Measurements from ENCODE around the gene SEC61A2. TPM values are rescaled to one million over a fixed set of nuclear protein-coding genes. Genes with fewer than 3 reads are reported as not detected.

Gene SEC61A2
- total RNA-seq, 2 experiments from 2014 or later = 14.4 to 14.6 TPM

DNA sequence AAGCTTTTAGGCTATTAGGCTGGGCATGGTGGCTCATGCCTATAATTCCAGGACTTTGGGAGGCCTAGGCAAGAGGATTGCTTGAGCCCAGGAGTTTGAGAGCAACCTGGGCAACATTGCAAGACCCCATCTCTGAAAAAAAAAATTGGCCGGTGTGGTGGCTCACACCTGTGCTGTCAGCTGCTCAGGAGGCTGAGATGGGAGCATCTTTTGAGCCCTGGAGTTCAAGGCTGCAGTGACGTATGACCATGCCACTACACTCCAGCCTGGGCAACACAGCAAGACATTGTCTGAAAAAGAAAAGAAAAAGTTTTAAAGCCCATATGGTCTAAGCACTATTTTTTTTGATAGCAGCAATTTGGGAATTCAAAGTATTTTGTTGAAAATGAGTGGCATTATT lies 15.8 kb upstream of the SEC61A2 start:
- H3K4me3 Mint-ChIP-seq = no peak overlapping the region
- ChIA-PET CTCF (no interaction called here), POLR2A (no interaction called here)
- peak overlapping the region; percentile 73 for H3K27ac Mint-ChIP-seq
- intact Hi-C loops (cut with micrococcal nuclease) = loop anchor here (1.0 kb wide), 1 partner anchor 9 kb away; no protein-coding TSS in a partner anchor
- peaks cover 31% of the 10 kb centered on the region for H3K4me1 Mint-ChIP-seq (ENCODE audit: low read depth)
- peaks cover 25% of the 10 kb centered on the region for H3K36me3 Mint-ChIP-seq
- no peaks in the 10 kb centered on the region for H3K27me3 Mint-ChIP-seq
- H3K9me3 Mint-ChIP-seq = no peaks in the 10 kb centered on the region
- no peak for DNase-seq

DNA sequence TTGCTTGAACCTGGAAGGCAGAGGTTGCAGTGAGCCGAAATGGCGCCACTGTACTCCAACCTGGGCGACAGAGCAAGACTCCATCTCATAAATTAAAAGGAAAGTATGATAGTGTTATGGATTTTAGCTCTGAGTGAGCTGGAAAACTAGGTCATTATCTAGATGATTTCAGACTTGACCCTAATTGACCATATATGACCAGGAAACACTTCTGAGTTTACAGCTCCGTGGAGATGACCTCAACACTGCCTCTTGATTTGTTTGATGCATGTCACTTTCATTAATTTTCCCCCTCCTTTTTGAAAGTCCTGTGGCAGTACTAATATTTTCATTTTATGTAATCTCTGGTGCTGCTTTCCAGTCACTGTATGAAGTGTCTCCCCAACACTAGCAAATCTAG lies 7.8 kb upstream of the SEC61A2 start:
- intact Hi-C loops (cut with micrococcal nuclease) = loop anchor here (1.0 to 10.0 kb wide), 11 partner anchors 8 to 983 kb away; partner anchors contain the start of genes DHTKD1, NUDT5 and OPTN
- Mint-ChIP-seq H3K27me3 (no peaks in the 10 kb centered on the region), H3K9me3 (no peaks in the 10 kb centered on the region), H3K27ac (peak overlapping the region; percentile 97), H3K36me3 (peaks cover 38% of the 10 kb centered on the region), H3K4me1 (ENCODE audit: low read depth) (peaks cover 33% of the 10 kb centered on the region), H3K4me3 (peak overlapping the region; percentile 64)
- DNase-seq = no peak
- ChIA-PET POLR2A (interaction anchor here (1.7 to 1.8 kb wide), 2 partner anchors 55 to 80 kb away, joined by 3 to 9 read pairs; partner anchors contain the start of gene UPF2), CTCF (interaction anchor here (1.0 kb wide), 1 partner anchor 14 kb away, joined by 3 read pairs; no protein-coding TSS in a partner anchor)

- CTCF ChIA-PET = interaction anchor here (1.2 to 1.6 kb wide), 2 partner anchors 88 to 143 kb away, joined by 5 to 8 read pairs; partner anchors contain the start of gene UPF2
- DNase-seq = peak; percentile 57
- Mint-ChIP-seq H3K4me1 (ENCODE audit: low read depth) (peaks cover 29% of the 10 kb centered on the region), H3K4me3 (peak overlapping the region; percentile 83), H3K27ac (peak overlapping the region; percentile 52), H3K27me3 (no peaks in the 10 kb centered on the region), H3K36me3 (peaks cover 10% of the 10 kb centered on the region), H3K9me3 (no peaks in the 10 kb centered on the region)
- intact Hi-C loops (cut with micrococcal nuclease) = loop anchor here (2.0 kb wide), 1 partner anchor 62 kb away; the partner anchor contains the start of gene DHTKD1
- POLR2A ChIA-PET = interaction anchor here (1.2 kb wide), 1 partner anchor 87 kb away, joined by 5 read pairs; the partner anchor contains the start of gene UPF2
Observed at GRCh38 chr10:12130237-12130872, 878 bp downstream of the SEC61A2 start.

DNA sequence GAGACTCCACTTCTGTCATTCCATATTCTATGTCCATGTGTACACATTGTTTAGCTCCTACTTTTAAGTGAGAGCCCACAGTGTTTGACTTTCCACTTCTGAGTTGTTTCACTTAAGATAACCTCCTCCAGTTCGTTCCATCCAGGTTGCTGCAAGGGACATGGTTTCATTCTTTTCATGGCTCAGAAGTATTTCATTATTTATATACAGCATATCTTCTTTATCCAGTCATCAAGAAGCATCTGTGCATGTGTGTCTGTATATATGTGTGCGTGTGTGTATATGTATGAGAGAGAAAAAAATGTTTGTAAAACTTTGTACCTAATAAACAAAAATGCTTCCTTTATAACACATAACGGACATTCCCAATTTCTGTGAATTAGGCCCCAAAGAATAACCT lies 6.2 kb downstream of the SEC61A2 start:
- DNase-seq = no peak
- Mint-ChIP-seq H3K27me3 (no peaks in the 10 kb centered on the region), H3K9me3 (no peaks in the 10 kb centered on the region), H3K4me1 (ENCODE audit: low read depth) (peaks cover 12% of the 10 kb centered on the region), H3K36me3 (peaks cover 24% of the 10 kb centered on the region), H3K4me3 (no peak overlapping the region), H3K27ac (no peak overlapping the region)
- POLR2A ChIA-PET = no interaction called here
- intact Hi-C loops (cut with micrococcal nuclease) = no loop called here
- CTCF ChIA-PET = interaction anchor here (1.0 kb wide), 1 partner anchor 15 kb away, joined by 3 read pairs; no protein-coding TSS in a partner anchor

- intact Hi-C loops (cut with micrococcal nuclease) = no loop called here
- Mint-ChIP-seq H3K36me3 (peaks cover 39% of the 10 kb centered on the region), H3K27ac (no peak overlapping the region), H3K9me3 (no peaks in the 10 kb centered on the region), H3K4me1 (ENCODE audit: low read depth) (peaks cover 1% of the 10 kb centered on the region), H3K27me3 (no peaks in the 10 kb centered on the region), H3K4me3 (no peak overlapping the region)
- DNase-seq = no peak
- CTCF ChIA-PET = interaction anchor here (0.7 kb wide), 1 partner anchor 13 kb away, joined by 3 read pairs; no protein-coding TSS in a partner anchor
- POLR2A ChIA-PET = no interaction called here
Observed at GRCh38 chr10:12140038-12140437, 10.6 kb downstream of the SEC61A2 start.

- no peak for DNase-seq
- H3K4me1 Mint-ChIP-seq (ENCODE audit: low read depth) = no peaks in the 10 kb centered on the region
- peaks cover 43% of the 10 kb centered on the region for H3K36me3 Mint-ChIP-seq
- no peak overlapping the region for H3K4me3 Mint-ChIP-seq
- H3K27me3 Mint-ChIP-seq = no peaks in the 10 kb centered on the region
- no peaks in the 10 kb centered on the region for H3K9me3 Mint-ChIP-seq
- ChIA-PET CTCF (no interaction called here), POLR2A (no interaction called here)
- intact Hi-C loops (cut with micrococcal nuclease) = no loop called here
- no peak overlapping the region for H3K27ac Mint-ChIP-seq
Observed at GRCh38 chr10:12144538-12144937, 15.1 kb downstream of the SEC61A2 start.

GRCh38 chr10:12150163-12150562 lies 20.7 kb downstream of the SEC61A2 start:
- Mint-ChIP-seq H3K27me3 (no peaks in the 10 kb centered on the region), H3K4me3 (no peak overlapping the region), H3K27ac (no peak overlapping the region), H3K4me1 (ENCODE audit: low read depth) (no peaks in the 10 kb centered on the region), H3K9me3 (no peaks in the 10 kb centered on the region), H3K36me3 (peaks cover 26% of the 10 kb centered on the region)
- POLR2A ChIA-PET = no interaction called here
- DNase-seq = no peak
- intact Hi-C loops (cut with micrococcal nuclease) = no loop called here
- CTCF ChIA-PET = no interaction called here

- H3K9me3 Mint-ChIP-seq = no peaks in the 10 kb centered on the region
- peaks cover 15% of the 10 kb centered on the region for H3K36me3 Mint-ChIP-seq
- CTCF ChIA-PET = no interaction called here
- intact Hi-C loops (cut with micrococcal nuclease) = no loop called here
- no peaks in the 10 kb centered on the region for H3K27me3 Mint-ChIP-seq
- H3K4me3 Mint-ChIP-seq = no peak overlapping the region
- H3K27ac Mint-ChIP-seq = no peak overlapping the region
- no peaks in the 10 kb centered on the region for H3K4me1 Mint-ChIP-seq (ENCODE audit: low read depth)
- POLR2A ChIA-PET = no interaction called here
- no peak for DNase-seq
Observed at GRCh38 chr10:12154516-12154915, 25.0 kb downstream of the SEC61A2 start.

DNA sequence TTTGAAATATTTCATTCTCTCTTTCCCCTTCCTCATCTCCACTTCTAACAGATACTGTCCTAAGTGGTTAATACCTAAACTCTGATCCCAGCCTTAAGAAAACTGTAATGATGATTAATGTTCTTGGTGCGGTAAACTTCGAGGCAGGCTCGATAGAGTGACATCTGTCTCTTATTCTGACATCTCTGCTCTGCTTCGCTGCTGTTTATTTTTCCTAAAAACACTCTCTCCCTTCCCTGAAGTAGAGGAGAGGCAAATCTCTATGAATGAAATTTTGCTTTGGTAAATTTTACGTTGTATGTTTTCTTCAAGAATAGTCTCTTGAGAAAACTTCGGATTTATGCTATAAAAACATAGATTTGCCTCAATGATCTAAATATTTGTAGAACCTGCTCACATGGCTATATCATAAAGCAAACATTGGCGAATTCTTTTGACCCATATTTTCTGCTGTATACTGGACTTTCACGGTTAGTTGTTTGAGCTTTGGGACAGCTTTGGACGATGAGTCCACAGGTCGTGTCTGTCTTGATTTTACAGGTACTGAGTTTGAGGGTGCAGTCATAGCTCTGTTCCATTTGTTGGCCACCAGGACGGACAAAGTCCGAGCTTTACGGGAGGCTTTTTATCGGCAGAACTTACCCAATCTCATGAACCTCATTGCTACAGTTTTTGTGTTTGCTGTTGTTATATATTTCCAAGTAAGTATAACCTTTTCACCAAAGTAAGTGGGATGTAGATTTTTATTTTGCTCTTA lies 27.1 kb downstream of the SEC61A2 start:
- Mint-ChIP-seq H3K9me3 (no peaks in the 10 kb centered on the region), H3K27ac (no peak overlapping the region), H3K4me3 (no peak overlapping the region), H3K4me1 (ENCODE audit: low read depth) (peaks cover 2% of the 10 kb centered on the region), H3K27me3 (no peaks in the 10 kb centered on the region), H3K36me3 (peaks cover 14% of the 10 kb centered on the region)
- intact Hi-C loops (cut with micrococcal nuclease) = no loop called here
- DNase-seq = no peak
- ChIA-PET POLR2A (no interaction called here), CTCF (no interaction called here)

- no peak overlapping the region for H3K4me3 Mint-ChIP-seq
- DNase-seq = no peak
- POLR2A ChIA-PET = no interaction called here
- peaks cover 24% of the 10 kb centered on the region for H3K36me3 Mint-ChIP-seq
- intact Hi-C loops (cut with micrococcal nuclease) = no loop called here
- H3K27ac Mint-ChIP-seq = no peak overlapping the region
- CTCF ChIA-PET = no interaction called here
- H3K27me3 Mint-ChIP-seq = no peaks in the 10 kb centered on the region
- no peaks in the 10 kb centered on the region for H3K9me3 Mint-ChIP-seq
- H3K4me1 Mint-ChIP-seq (ENCODE audit: low read depth) = peaks cover 2% of the 10 kb centered on the region
Observed at GRCh38 chr10:12158111-12158510, 28.6 kb downstream of the SEC61A2 start.

GRCh38 chr10:12160664-12161063 lies 31.2 kb downstream of the SEC61A2 start:
- peaks cover 34% of the 10 kb centered on the region for H3K36me3 Mint-ChIP-seq
- DNase-seq = peak; percentile 15
- ChIA-PET POLR2A (no interaction called here), CTCF (no interaction called here)
- H3K9me3 Mint-ChIP-seq = no peaks in the 10 kb centered on the region
- H3K4me1 Mint-ChIP-seq (ENCODE audit: low read depth) = peaks cover 2% of the 10 kb centered on the region
- H3K27me3 Mint-ChIP-seq = no peaks in the 10 kb centered on the region
- H3K4me3 Mint-ChIP-seq = no peak overlapping the region
- H3K27ac Mint-ChIP-seq = peak overlapping the region; percentile 18
- intact Hi-C loops (cut with micrococcal nuclease) = no loop called here

DNA sequence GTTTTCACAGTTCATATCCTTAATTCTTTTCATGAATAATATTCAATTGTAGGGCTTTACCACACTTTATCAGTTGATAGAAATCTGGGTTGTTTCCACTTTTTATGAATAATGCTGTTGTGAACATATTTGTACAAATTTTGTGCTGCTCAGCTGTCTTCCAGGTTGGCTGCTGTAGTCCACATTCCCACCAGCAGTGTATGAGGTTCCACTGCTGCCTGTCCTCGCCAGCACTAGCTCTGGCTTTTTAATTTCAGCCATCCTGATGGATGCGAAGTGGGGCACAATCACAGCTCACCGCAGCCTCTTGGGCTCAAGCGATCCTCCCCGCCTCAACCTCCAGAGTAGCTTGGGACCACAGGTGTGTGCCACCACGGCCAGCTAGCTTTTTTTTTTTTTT lies 33.5 kb downstream of the SEC61A2 start:
- Mint-ChIP-seq H3K27ac (peak overlapping the region; percentile 19), H3K36me3 (peaks cover 42% of the 10 kb centered on the region)

More for the DNA sequence above, 33.5 kb downstream of the SEC61A2 start:
- Mint-ChIP-seq H3K9me3 (no peaks in the 10 kb centered on the region), H3K4me3 (no peak overlapping the region), H3K27me3 (no peaks in the 10 kb centered on the region), H3K4me1 (ENCODE audit: low read depth) (peaks cover 2% of the 10 kb centered on the region)
- no peak for DNase-seq
- ChIA-PET POLR2A (interaction anchor here (0.5 to 0.6 kb wide), 2 partner anchors 42 to 808 kb away, joined by 3 to 4 read pairs; no protein-coding TSS in a partner anchor), CTCF (no interaction called here)
- intact Hi-C loops (cut with micrococcal nuclease) = no loop called here
